Measurements from ENCODE around the gene STS. TPM values are rescaled to one million over a fixed set of nuclear protein-coding genes. Genes with fewer than 3 reads are reported as not detected.

Gene STS
- total RNA-seq, 1 donor from 2014 or later = 11.9 TPM

GRCh38 chrX:7139202-7140081 lies 8.1 kb upstream of the STS start:
- DNase-seq (ENCODE audit: low spot score) = no peak

- DNase-seq (ENCODE audit: low spot score) = no peak
Observed at GRCh38 chrX:7143076-7143475, 4.4 kb upstream of the STS start.

- no peak for DNase-seq (ENCODE audit: low spot score)
Observed at GRCh38 chrX:7143941-7144525, 3.5 kb upstream of the STS start.

- no peak for DNase-seq (ENCODE audit: low spot score)
Observed at GRCh38 chrX:7145454-7145853, 2.1 kb upstream of the STS start.

GRCh38 chrX:7146020-7146702 lies 1.4 kb upstream of the STS start:
- no peak for DNase-seq (ENCODE audit: low spot score)

GRCh38 chrX:7146703-7147412 lies 654 bp upstream of the STS start:
- DNase-seq (ENCODE audit: low spot score) = peak; percentile 22

- peak; percentile 93 for DNase-seq (ENCODE audit: low spot score)
Observed at GRCh38 chrX:7147978-7148854, 704 bp downstream of the STS start, which contains the start of gene PUDP. PUDP (minus strand) TSS chrX:7148153; CDS start chrX:7148113, 40 bp downstream.

GRCh38 chrX:7149411-7149810 lies 1.9 kb downstream of the STS start:
- DNase-seq (ENCODE audit: low spot score) = no peak

- DNase-seq (ENCODE audit: low spot score) = no peak
Observed at GRCh38 chrX:7153231-7153630, 5.7 kb downstream of the STS start.

GRCh38 chrX:7154041-7154597 lies 6.6 kb downstream of the STS start:
- no peak for DNase-seq (ENCODE audit: low spot score)

- no peak for DNase-seq (ENCODE audit: low spot score)
Observed at GRCh38 chrX:7155163-7155562, 7.7 kb downstream of the STS start.

- no peak for DNase-seq (ENCODE audit: low spot score)
Observed at GRCh38 chrX:7156879-7157278, 9.4 kb downstream of the STS start.

GRCh38 chrX:7158468-7158990 lies 11.0 kb downstream of the STS start:
- DNase-seq (ENCODE audit: low spot score) = no peak

GRCh38 chrX:7159149-7159861 lies 11.8 kb downstream of the STS start:
- peak; percentile 21 for DNase-seq (ENCODE audit: low spot score)

GRCh38 chrX:7163146-7163677 lies 15.7 kb downstream of the STS start:
- no peak for DNase-seq (ENCODE audit: low spot score)

GRCh38 chrX:7164174-7164573 lies 16.7 kb downstream of the STS start:
- no peak for DNase-seq (ENCODE audit: low spot score)

GRCh38 chrX:7168371-7168770 lies 20.9 kb downstream of the STS start:
- no peak for DNase-seq (ENCODE audit: low spot score)

- DNase-seq (ENCODE audit: low spot score) = no peak
Observed at GRCh38 chrX:7169627-7170026, 22.1 kb downstream of the STS start.

- DNase-seq (ENCODE audit: low spot score) = no peak
Observed at GRCh38 chrX:7170898-7171297, 23.4 kb downstream of the STS start.

All from mucosa of gallbladder (tissue), 1 donor.